Nasal cavity respiratory epithelium epithelial cell of viscerocranial mucosa (primary cell): ENCODE results near the gene MBD3L4. TPM values are rescaled to one million over a fixed set of nuclear protein-coding genes. Genes with fewer than 3 reads are reported as not detected.

Experiments
- total RNA-seq: library from RNA; depleted of rRNA; stranded (reverse); fragments of >200 nt; gene quantifications from 2 replicates; pipeline ENCODE4 v1.2.3, GENCODE V29; 2014

MBD3L4 gene
- not detected in 2 replicates for total RNA-seq

DNA sequence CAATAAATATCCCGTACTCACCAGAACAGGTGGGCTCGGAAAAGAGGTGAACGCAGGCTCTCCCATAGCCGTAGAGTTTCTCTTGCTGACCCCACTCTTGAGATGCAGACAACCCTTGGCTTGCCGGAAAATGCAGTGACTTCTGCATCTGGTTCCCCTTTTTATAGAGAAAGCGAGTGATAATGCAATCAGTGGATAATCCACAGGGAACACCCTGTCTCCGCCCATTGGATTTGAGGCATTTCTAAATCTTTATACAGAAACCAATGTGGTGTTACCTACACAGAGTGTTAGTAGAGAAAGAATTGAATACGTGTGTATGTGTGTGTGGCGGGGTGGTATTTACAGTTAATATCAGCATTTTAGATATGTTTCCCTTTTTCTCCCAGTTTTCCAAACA, at the start of gene MBD3L4:
Gene MBD3L4, minus strand, starts transcription at position 101 of the 400 bp plus-strand sequence. Its CDS starts 35 bp downstream, at position 66.

DNA sequence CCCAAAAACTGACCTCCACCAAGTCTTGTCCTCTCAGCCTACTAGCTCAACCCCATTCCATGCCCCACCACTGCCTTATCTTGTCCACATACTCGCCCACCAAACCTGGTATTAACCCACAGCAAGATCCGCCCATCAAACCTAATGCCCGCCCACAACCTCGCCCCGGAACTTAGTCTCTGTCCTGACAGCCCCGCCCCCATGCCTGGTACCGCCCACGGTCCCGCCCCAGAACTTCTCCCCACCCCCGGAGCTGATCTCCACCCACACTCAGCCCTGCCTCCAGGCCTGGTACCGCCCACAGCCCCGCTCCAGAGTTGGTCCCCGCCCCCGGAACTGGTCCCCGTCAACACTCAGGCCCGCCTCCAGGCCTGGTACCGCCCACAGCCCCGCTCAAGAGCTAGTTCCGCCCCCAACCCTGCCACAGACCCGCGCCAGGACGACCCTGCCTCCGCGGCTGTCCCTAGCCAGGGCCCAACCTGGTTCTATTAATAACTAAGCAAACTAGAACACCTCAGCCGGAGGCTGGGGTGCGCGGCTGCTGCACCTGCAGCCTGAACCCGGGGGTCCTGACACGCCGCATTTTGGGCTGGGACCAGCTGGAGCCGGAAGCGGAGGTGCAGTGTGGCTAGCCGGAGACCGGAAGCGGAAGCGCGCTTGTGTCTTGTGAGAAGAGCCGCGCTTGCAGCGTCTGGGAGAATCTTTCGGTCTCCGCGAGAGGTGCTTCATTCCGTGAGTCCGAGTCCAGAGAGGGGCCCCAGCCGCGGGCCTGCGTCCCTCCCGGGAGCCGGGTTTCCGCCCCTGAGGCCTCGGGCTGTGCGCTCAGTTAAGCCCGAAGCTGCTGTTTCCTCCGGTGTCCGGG, 29.3 kb upstream of the MBD3L4 start, which contains the start of gene ZNF557:
Gene ZNF557, plus strand, starts transcription at position 662 of the 862 bp plus-strand sequence. CDS start 5,372 bp downstream, outside the sequence.

DNA sequence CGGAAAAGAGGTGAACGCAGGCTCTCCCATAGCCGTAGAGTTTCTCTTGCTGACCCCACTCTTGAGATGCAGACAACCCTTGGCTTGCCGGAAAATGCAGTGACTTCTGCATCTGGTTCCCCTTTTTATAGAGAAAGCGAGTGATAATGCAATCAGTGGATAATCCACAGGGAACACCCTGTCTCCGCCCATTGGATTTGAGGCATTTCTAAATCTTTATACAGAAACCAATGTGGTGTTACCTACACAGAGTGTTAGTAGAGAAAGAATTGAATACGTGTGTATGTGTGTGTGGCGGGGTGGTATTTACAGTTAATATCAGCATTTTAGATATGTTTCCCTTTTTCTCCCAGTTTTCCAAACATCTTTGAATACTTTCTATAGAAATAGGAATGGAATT, 18.6 kb upstream of the MBD3L4 start, which contains the start of gene MBD3L3:
Gene MBD3L3, minus strand, starts transcription at position 101 of the 400 bp plus-strand sequence. Its CDS starts 71 bp downstream, at position 30.

DNA sequence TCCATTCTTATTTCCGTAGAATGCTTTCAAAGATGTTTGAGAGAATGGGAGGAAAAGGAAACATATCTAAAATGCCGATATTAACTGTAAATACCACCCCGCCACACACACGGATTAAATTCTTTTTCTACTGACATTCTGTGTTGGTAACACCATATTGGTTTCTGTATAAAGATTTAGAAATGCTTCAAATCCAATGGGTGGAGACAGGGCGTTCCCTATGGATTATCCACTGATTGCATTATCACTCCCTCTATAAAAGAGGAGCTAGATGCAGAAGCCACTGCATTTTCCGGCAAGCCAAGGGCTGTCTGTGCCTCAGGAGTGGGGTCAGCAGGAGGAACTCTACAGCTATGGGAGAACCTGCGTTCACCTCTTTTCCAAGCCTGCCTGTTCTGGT, 9.0 kb upstream of the MBD3L4 start, which contains the start of gene MBD3L2:
Gene MBD3L2, plus strand, starts transcription at position 301 of the 400 bp plus-strand sequence. Its CDS starts 53 bp downstream, at position 354.

DNA sequence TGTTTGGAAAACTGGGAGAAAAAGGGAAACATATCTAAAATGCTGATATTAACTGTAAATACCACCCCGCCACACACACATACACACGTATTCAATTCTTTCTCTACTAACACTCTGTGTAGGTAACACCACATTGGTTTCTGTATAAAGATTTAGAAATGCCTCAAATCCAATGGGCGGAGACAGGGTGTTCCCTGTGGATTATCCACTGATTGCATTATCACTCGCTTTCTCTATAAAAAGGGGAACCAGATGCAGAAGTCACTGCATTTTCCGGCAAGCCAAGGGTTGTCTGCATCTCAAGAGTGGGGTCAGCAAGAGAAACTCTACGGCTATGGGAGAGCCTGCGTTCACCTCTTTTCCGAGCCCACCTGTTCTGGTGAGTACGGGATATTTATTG, 9.7 kb downstream of the MBD3L4 start, which contains the start of gene MBD3L5:
Gene MBD3L5, plus strand, starts transcription at position 301 of the 400 bp plus-strand sequence. Its CDS starts 34 bp downstream, at position 335.

DNA sequence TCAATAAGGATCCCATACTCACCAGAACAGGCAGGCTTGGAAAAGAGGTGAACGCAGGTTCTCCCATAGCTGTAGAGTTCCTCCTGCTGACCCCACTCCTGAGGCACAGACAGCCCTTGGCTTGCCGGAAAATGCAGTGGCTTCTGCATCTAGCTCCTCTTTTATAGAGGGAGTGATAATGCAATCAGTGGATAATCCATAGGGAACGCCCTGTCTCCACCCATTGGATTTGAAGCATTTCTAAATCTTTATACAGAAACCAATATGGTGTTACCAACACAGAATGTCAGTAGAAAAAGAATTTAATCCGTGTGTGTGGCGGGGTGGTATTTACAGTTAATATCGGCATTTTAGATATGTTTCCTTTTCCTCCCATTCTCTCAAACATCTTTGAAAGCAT, 18.6 kb downstream of the MBD3L4 start, which contains the start of gene MBD3L2B:
Gene MBD3L2B, minus strand, starts transcription at position 101 of the 400 bp plus-strand sequence. Its CDS starts 34 bp downstream, at position 67.

Other genes with a start within 250 kb of the MBD3L4 start
- not detected in 2 replicates for gene ADGRE1, start 152.6 kb downstream of the MBD3L4 start, total RNA-seq
- gene MBD3L2B, start 18.7 kb downstream of the MBD3L4 start, total RNA-seq, result not detected in 2 replicates
- gene MBD3L5, start 9.6 kb downstream of the MBD3L4 start, total RNA-seq, result not detected in 2 replicates
- gene MBD3L2, start 9.1 kb upstream of the MBD3L4 start, total RNA-seq, result not detected in 2 replicates
- gene MBD3L3, start 18.5 kb upstream of the MBD3L4 start, total RNA-seq, result not detected in 2 replicates
- 15.7 and 16.4 TPM in 2 replicates for gene ZNF557, start 29.5 kb upstream of the MBD3L4 start, total RNA-seq